GM21447 (cell line): Measurements from ENCODE around the gene COL8A2.

Experiments
- ATAC-seq: cut with Tn5 transposase; IDR thresholded peaks from one replicate; pipeline ENCODE4 v1.9.1; 2021; ENCODE audit not compliant: unreplicated experiment

COL8A2 gene

DNA sequence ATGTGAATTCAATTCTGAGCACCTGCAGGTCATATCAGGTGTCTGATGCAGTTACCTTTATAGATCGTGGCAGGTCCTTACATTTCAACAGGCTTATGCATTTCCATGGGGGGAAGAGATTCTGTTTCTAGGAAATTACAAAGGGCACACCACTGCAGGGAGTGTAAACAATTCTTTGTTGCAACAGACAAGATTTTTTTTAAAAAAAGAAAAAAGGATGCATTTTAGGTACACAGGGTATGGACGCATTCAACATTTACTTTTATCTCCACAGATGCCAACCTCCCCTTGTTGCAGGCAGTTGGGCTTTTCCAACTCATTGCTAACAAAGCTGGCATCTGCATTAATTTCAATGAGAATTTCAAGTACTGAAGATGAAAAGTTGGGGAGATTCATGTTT is 54.7 kb downstream of the COL8A2 start:
- ATAC-seq = no peak

DNA sequence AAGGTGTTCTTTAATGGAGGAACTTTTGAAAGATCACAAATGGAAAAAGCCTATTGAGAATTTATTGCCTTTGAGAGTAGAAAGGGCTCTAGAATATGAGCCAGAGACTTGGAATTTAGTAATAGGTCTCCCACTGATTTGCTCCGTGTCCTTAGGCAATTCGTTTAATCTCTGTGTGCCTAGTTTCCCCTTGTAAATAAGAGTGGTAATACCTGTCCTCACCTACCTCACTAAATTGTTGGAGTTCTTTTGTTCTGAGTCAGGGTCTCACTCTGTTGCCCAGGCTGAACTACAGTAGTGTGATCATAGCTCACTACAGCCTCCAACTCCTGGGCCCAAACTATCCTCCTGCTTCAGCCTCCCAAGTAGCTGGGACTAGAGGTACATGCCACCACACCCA is 56.2 kb downstream of the COL8A2 start:
- ATAC-seq = no peak

- no peak for ATAC-seq
Observed at GRCh38 chr1:36067871-36068270, 57.2 kb downstream of the COL8A2 start.

DNA sequence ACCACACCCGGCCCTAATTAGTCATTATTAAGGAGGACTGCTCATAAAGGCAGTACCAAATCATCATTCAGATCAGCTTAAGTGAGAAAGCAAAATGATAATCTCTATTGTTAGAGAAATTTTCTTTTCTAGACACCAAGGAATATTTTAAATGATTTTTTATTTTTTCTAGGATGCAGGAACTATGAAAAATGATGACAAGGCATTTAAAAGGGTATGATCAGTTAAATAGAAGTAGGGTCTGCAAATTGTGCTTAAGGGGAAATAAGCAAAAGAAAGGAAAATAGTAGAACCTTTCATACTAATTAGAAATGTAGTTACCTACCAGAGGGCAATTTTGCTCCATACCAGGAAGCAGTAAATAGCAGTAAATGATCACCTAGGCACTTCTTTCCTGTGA is 62.7 kb downstream of the COL8A2 start:
- ATAC-seq = no peak

DNA sequence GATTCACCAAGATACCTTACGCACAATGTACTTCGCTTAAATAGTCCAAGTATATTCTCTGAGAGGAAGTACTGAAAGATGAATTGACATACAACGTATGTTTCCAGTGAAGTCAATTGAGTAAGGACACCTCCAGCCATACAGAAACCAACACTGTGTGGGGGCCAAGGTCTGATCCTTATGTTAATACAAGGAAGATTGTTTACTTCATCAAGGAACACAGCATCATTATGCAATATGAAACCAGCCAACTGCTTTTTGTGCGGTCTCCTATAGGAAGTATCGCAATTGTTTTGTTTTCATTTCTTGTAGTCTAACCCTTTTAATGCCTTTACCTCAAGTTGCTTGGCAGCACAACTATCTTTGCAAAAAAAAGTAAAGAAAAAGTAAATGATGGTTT is 69.3 kb downstream of the COL8A2 start:
- ATAC-seq = no peak

- no peak for ATAC-seq
Observed at GRCh38 chr1:36053978-36054377, 71.0 kb downstream of the COL8A2 start.

DNA sequence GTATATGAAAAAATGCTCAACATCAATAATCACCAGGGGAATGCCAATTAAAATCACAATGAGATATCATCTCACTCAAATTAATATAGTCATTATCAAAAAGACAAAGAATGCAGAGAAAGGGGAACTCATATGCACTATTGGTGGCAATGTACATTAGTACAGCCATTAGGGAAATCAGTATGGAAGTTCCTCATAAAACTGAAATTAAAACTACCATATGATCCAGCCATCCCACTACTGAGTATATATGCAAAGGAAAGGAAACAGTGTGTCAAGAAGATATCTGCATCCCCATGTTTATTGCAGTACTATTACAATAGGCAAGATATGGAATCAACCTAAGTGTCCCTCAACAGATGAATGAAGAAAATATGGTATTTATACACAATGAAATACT is 73.2 kb downstream of the COL8A2 start:
- ATAC-seq = no peak
